T follicular helper cell (primary cell): ENCODE results near the gene AGMO.

Experiments used
- DNase-seq: peaks from one replicate; pipeline ENCODE4 v3.0.0-alpha.2; 2020; ENCODE audit warnings: low read depth

AGMO gene

DNA sequence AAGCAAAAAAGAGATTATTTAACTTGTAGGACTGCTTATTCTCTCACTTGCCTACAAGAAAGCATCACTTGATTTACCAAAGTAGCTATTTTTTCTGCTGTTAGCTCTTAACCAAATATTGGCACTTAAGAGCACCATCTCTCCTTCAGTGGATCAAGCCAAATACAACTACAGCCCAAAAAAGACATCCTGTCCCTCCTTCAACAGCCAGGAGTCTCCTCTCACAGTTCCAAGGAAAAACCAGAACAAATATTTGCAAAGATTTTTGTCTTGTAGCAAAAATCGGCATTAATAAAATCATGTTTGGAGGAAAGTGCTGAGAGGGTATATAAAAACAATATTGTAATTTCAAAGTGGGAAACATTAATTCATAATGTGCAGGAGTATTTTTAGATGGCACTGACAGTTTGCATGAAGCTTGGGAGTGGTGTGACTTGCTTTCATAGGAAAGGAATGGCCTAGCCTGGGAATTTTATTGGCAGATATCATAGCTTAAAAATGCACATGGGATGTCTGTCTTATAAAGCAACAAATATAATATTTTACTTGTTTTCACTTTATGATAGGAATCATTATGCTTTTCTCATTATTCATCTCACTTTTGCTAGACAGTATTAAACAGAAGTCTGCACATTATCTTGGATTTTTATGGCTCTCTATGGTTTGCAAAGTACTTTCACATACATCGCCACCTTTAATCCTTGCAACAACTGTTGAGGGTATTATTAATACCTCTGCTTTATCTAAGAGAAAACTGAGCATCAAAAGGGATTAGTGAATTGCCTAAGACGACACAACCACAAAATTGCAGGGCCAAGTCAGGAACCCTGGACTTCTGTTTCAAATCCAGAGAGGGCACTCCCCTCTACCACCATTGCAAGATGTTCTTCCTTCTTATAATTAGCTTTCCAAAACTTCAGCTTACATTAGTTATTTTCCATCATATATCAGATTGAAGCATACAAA lies 103.5 kb downstream of the AGMO start:
- no peak for DNase-seq

DNA sequence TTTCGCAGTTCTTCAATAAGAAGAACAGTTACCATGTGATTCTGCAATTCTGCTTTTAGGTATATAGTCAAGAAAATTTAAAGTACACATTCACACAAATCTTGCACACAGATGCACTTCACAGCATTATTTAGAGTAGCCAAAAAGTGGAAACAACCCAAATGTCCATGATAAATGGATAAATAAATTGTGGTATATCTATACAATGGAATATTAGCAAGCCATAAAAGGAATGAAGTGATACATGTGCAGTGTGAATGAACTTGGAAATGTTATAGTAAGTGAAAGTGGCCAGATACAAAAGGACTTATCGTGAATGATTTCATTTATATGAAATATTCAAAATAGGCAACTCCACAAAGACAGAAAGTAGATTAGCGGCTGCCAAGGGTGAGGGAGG lies 109.1 kb downstream of the AGMO start:
- no peak for DNase-seq

DNA sequence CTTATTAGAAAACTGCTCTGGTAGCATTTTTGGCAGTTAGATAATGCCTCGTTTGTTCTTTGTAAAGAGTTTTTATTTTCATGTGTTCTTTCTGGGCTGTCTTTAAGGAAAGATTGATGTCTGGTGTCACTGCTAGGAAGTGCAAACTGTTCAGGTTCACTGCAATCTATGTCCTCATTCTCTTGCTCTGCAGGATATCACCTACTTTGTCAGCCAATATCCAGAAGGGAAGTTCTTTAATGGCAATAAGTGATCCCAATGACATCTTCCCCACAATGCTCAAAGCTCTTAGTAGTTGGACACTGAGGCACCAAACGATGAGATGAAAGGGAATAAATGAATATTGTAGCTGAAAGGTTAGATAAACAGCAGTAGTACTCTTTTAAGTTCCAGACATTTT lies 115.1 kb downstream of the AGMO start:
- DNase-seq: no peak

DNA sequence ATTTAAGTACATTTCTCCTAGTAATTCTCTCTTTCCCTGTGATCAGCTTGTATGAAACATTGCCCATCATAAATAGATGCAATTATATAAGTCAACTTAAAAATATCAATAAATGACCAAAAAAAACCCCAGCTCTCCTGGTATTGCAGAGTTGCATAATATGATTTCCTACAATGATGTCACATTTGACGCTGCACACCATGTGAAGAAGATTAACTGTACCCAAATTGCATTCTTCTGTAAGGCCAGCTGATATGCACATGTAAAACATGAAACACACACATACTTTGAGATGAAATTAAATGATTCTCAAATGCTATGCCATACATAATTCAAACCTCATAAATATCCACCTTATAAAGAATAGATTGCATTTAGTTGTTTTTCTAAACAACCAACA lies 115.5 kb downstream of the AGMO start:
- no peak for DNase-seq

DNA sequence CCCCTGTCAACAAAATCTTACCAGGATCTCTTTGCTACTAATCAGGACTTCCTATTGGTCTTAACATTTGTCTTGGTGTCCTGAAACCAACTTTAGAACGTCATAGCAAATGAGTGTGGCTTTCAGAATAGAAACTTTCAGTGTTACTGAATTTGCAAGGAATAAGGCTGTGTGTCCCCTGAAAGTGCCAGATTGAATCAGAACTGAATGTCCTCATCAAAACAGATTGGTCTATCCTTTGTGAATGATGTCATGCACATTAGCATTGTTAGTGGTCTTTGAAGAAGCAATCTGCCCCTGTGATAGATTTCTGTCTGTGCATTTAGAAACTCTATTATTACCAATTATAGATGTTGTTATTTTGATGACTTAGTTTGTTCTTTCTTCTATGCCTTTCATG lies 119.9 kb downstream of the AGMO start:
- no peak for DNase-seq

DNA sequence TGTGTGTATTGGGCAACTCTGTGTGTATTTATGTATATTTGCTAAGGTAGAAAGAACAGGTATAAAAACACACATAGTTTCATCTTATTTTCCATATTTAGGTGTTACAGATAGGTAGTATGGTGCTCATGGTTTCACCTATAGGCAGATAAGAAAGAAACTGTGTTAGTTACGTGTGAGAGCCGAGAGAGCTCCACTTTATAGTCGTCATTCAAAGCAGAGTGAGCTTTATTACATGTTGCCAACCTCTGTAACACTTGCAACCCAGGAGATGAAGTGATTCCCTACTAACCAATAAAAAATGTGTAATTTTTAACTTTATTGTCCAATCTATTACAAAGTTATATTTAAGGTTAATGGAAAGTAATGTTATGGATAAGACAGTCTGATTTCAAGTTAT lies 121.3 kb downstream of the AGMO start:
- DNase-seq: no peak

DNA sequence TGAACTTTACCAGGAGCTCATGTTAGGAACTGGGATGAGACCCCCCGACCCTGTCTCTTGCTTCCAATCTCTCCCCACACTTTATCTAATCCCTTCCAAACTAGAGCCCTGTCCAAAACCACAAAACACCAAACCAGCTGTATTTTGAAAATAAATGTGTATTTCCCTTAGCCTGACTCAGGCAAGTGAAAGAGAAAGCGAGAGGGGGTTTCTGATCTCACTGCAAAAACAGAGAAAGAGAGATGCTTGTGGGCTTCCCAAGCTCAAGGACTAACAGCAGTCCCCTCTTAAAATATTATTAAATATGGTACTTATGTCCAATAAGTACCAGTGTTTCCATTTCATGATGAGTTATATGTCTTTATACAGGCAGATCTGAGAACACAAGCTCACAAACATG lies 122.0 kb downstream of the AGMO start:
- no peak for DNase-seq

DNA sequence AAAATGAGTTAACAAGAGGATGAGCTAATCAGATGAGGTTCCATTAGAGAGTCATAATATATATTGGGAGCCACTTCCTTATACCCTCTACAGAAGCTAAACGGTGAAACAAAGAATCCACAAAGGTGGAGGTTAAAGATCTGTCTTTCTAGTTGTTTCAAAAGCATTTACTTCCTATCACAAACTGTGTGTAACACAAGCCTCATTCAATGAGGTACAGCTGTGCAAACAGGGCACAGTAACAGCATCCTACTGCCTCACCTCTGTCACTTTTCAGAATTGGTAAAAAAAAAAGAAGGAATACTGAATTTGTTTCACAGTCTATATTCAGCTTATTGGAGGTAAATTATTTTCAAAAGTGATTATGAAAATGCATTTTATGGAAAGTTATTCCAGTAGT lies 128.7 kb downstream of the AGMO start:
- DNase-seq: no peak

DNA sequence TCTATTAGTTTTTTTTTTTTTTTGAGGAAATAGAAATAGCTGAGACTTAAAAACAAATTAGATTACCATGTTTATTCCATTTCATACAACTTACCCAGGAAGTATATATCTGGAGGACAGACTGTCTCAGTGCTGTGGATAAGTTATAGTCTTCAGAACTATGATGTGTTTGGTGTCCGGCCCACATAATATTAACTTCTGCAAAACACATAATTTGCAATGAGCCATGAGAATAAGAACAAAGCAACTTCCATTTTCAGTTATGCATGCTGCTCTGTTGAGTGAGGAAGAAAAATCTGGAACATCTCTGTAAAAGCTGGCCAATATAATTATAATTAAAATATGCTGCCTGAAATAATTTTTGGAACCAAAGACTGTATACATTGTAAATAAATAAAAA lies 130.9 kb downstream of the AGMO start:
- DNase-seq: no peak

DNA sequence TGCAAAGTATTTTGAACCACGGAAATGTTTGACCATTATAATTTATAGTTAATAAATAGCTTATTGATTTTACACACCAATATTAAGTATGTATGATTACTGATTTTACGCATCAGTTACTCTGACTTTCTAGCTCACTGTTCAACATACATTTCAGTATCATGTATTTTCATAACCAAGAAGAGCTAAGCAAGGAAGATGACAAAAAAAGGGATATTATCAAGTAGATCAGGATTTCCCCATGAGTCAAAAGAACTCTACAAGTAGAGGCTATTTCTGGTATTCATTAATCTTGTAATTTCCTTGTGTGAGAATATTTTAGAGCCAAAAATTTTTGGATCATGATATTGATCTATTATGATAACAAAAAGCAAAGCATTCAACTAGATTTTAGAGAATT lies 131.6 kb downstream of the AGMO start:
- DNase-seq: no peak

DNA sequence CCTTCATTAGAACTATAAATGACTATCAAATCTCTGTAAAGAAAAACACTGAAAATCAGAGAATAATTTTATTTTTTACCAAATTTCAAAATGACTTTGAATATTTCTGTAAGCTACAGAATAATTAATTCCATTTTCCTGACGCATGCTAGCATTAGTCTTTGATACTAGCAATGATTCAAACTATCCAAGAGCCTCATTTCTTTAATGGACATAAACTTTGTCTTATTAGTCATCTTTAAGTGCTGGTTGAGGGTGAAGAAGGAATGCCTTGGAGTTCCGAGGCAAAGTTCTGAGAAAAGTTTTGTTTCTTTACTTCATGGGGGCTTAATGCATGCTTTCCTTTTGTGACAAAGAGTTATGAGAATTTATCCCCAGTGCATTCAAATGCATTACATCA lies 137.3 kb downstream of the AGMO start:
- DNase-seq: no peak

DNA sequence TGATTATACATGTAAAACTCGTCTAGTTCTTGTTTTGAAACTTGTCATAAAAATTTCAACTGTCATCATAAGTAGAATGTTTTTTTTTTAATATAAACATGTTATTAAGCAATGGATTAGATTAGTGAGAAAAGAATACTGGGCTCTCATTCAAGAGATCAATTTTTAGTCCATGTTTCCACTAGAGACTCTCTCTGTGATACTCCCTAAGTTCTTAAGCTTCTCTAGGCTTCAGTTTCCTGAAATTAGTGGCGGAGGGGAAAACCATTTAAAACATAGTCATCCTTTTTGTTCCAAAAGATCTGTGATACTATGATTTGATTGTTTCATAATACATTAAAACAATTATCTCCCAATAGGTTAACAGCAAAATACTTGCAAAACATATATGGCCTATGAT lies 142.2 kb downstream of the AGMO start:
- DNase-seq: no peak

DNA sequence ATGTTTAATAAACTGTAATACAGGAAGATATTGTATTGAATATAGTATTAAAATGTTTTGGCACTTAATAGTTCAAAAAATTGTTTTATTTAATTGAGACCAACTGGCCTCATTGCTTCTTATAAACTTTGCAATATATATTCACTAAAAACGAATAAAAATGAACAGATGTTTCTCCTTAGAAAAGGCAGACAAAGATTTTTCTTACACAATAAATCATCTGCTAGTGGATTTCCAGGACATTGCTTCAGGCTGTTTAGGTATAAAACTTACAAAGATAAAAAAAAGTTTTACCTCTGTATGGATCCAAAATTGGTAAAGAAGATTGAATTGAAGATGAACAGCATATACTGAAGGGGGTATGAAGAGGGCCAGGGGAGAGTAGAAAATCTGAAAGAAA lies 143.6 kb downstream of the AGMO start:
- DNase-seq: no peak

DNA sequence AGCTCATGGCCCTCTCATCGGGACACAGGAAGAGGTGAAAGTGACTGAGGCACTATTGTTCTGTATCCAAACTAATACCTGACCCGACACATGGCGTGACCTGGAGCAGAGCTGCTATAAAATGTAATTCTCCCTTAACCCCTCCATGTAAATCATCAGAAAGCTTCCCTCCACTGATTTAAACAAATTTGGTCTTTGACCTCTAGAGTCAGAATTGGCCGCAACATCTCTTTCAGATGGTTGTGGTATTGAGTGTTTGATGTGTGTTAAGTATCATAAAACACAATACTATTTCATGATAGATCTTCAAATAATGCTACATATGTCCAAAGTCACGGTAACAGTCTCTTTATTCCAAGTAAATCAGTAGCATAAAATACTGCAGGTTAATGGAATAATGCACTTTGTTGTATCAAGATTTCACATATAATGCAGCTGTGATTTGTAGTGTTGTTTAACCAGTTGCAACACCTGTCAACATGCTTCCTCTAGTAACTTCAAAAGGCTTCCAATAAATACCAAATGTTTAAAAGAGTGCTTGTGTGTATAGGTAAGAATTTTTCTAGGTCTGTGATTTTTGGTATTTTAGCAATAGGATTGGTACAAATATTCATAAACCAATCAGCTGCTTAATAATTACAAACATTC lies 144.3 kb downstream of the AGMO start:
- DNase-seq: no peak

DNA sequence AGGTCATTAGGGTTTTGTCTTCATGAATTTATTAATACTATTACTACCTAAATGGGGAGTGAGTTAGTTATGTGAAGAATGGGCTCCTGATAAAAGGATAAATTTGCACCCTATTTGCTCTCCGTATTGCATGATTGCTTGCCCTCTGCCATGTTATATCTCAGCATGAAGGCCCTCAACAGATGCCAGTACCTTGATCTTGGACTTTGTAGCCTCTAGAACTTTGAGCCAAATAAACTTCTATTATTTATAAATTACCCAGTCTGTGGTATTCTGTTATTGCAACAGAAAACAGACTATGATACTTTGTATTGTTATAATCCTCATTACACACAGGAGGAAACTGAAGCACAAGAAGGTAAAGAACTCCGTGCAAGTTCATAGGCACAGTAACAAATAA lies 150.8 kb downstream of the AGMO start:
- DNase-seq: no peak

DNA sequence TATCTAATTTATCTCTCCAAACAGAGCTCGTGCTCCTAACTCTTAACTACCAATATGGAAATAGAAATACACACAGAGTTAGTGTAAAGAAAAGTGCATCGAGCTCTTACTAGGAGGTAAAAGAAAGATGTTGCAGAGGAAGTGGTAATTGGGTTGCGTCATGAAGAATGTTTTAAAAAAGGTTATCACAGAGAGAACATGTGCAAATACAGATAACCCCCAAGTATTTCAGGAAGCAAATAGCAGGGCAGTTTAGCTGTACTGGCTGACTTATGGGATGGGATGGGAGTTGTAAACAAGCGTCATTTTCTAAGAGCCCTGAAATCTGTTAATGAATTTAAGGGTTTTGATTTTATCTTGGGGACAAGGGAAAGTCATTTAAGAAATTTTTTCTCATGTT lies 153.9 kb downstream of the AGMO start:
- DNase-seq: no peak

DNA sequence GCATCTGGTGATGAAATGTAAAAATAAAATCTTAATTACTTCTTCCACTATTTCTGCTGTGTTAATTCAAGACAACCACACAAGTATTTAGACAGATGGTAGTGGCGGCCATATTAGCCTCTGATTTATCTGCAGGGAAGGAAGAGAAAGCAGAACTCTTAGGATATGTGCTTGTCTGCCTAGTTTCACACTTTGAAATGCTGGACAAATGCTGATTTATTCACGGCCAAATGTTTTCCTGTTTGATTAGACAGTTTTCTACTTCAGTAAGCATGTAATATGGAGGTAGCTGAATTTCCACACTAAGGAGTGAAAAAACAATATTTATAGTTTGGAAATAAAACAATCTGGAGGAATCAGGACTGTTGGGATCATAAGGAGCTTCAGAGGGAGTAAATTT lies 158.1 kb downstream of the AGMO start:
- DNase-seq: no peak

DNA sequence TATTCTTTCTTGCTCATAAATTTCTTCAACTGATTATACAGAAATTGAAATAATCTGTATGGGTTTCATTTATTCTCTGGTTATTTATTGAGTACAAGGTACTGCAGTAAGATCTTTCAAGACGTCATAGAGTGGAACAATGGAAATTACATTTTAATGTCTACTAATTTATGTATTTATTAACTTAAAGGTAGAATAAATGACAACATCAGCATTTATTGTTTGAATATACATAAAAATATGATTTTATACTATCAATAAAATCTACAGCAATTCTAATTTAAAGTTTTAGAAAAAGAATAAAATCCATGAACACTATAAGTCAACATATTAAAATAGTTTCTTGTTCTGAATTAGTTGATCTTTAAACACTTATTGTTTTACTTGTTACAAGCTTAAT lies 158.5 kb downstream of the AGMO start:
- no peak for DNase-seq

DNA sequence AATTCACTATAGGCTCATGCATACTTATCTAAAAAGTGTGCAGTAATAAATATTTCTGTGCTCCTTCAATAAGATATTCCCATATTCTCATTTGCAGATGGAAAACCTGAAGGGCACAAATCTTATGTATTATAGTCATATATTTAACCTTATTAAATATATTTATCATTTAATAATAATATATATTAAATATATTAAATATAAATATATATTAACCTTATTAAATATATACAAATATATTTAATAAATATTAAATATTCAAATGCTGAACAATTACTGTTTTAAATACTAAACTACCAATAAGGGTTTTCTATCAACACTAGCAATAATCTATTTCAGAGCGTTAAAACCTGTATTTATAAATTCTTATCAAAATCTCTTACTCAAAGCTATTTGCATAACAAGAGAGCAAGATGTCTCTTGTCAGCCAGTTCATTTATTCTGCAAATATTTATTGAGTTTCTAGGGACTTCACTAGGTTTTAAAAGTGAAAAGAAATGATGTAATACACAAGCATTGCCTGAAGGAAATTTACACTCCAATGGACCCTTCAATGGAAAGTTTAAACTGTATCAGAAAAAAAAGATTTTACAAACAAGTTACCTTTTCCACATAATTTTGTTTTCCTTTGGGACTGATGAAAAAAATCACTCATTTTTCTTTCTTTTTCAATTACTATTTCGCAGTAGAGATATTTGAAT lies 159.2 kb downstream of the AGMO start:
- DNase-seq: no peak

DNA sequence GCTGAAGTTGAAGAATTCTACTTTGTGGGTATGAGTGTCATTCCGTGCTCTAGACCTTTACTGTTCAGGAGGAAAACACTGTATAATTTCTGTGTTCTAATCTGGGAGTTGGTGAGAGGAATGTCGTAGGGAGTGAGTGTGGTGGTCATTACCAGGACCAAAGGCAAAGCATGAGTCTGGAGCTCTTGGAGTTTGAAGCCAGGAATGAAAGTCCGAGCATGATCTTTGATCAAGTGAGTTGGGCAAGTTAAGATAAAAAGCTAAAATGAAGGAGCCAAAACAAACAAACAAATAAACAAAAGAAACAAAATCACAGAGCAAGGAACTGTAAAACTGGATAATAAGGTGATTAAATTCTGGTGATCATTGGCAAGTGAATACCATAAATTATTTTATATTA lies 161.4 kb downstream of the AGMO start:
- no peak for DNase-seq

DNA sequence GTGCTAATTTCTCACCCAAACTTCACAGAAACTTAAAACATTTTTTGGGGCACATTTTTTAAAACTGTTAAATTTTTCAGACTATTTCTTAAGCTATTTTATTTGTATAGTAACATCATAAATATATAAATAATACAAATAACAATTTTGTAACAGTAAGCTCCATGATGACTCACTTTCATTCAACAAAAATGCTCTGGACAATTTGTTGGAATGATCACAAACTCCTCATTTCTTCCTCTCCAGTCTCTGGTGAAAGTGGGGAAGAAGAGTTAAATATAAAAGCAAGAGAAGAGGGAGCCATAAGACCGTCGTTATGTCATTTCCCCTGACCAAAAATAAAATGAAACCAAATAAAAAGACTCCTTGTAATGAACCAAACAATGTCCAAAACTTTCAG lies 162.4 kb downstream of the AGMO start:
- no peak for DNase-seq

DNA sequence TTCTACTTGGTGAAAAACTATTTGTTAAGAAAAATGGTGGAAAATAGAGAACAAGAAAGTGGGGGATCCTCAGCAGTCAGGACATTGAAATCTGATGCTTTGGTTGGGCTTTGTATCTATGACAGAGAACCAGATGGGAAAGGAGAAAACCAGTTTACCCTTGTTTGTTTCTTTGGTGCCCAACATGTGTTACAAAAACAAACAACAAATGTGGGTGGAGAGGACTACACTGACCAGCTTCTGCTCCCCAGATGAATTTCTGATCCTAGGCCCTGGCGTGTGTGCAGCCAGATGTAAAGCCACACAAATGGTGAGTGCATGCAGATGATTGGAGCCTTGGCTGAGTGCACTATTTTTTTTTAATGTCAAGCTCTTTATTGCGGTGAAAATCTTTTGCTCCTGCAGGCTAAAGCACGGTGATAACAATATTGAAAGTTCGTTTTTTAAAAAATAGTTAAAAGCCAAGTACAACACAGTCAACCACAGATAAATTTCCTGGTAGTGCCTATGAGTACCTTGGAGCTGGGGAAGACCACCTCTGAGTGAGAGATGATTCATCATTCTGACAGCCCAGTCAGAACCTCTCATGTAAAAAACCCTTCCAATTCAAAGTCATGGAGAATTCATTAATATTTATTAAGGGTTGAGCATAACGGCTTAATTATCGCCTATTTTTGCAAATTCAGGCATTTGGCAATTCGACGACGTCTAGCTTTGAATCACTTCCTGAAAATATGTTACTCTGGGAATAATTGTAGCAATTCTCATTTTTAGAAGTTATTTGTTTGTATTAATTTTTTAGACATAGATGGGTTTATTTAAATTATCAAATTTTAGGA lies 163.7 kb downstream of the AGMO start:
- no peak for DNase-seq
